Measurements from ENCODE around the gene GAPVD1.

DNA sequence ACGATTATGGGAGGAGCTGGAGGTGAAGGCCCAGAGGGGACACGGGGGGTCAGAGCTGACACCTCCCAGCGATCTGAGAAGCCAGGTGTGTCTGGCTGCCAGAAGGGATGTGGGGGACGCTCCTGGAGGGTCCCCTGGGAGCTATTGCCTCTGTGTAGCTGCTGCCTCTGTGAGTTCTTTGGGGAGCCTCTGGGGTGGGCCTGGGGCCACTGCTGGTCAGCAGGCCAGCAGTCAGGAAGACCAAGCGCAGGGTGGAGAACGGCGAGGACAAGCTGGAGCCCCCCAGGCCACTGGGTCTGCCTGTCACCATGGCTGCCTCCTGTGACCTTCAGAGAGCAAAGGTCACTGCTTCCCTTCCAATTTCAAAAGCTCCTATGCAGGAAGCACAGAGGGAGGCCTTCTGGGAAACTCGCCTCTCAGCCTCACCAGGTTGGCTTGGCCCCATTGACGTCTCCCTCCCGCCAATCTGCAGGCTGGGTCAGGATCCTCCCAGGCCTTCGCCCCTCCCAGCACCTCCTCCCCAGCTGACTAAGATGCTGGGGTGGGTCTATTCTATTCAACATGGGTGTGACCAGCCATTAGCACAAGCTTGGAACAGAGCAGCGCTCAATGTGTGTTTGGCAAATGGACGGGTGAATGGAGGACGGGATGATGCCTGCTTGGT lies 126.4 kb downstream of the GAPVD1 start:
- TF ChIP-seq BHLHE40 (IDR thresholded peaks at IDR 0.05; ENCODE audit: low read depth, low read length), result no peak
- TF ChIP-seq, protein P1, sequence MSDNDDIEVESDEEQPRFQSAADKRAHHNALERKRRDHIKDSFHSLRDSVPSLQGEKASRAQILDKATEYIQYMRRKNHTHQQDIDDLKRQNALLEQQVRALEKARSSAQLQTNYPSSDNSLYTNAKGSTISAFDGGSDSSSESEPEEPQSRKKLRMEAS (IDR thresholded peaks at IDR 0.05), result no peak

Measured in A549 (cell line).